Measurements from ENCODE around the gene GPD1L.

GPD1L gene

GRCh38 chr3:32157600-32158264 lies 51.3 kb downstream of the GPD1L start:
- Mint-ChIP-seq H3K27me3 (no peaks in the 10 kb centered on the region), H3K27ac (no peak overlapping the region)

DNA sequence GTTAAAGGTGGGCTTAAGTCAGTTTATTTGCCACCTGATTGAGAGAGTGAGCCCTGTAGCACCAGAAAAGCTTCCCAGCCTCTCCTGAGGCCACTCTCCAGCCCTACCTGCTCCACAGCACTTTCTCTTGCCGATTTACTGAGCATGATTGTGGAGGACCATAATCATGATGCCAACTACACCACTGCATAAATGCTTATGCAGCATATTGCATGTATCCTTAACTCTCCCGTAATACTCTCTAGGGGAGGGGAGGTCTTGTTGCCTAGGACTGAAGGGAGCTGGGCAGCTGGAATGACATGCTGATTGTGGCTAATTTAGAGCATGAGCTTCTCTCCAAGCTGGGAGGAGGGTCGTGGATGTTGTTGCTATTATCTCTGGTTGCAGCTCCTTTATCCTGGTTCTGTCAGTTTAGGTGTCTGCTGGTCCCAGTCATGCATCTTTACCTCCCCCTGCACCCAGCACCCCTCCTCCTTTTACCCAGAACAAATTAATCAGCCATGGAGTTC lies 54.3 kb downstream of the GPD1L start:
- Mint-ChIP-seq H3K4me1 (ENCODE audit: low read depth) (no peaks in the 10 kb centered on the region), H3K4me3 (no peak overlapping the region), H3K9me3 (no peaks in the 10 kb centered on the region), H3K27me3 (no peaks in the 10 kb centered on the region), H3K27ac (no peak overlapping the region), H3K36me3 (ENCODE audit: low read depth) (peaks cover 83% of the 10 kb centered on the region)
- intact Hi-C loops (cut with micrococcal nuclease): no loop called here

More at GRCh38 chr3:32157600-32158264, 51.3 kb downstream of the GPD1L start:
- H3K4me1 Mint-ChIP-seq (ENCODE audit: low read depth): no peaks in the 10 kb centered on the region
- H3K36me3 Mint-ChIP-seq (ENCODE audit: low read depth): peaks cover 75% of the 10 kb centered on the region
- no peaks in the 10 kb centered on the region for H3K9me3 Mint-ChIP-seq
- intact Hi-C loops (cut with micrococcal nuclease): no loop called here
- no peak overlapping the region for H3K4me3 Mint-ChIP-seq

DNA sequence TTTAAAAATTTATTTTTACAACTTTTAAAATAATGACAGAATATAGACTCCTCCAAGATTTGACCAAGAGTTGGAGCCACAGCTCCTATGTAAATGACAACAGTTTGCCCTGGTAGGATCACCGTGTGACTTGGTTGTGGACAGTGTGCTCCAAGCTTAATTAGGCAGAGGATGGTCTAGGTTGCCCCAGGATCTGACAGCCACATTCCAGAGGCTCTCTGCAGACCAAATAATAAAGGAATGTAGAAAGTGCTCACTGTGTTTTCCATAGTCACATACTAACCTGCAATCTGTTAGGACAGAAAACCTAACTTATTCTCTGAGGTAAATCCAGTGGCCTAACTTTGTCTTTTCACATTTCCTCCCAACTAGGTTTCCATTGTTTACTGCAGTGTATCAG lies 59.0 kb downstream of the GPD1L start:
- Mint-ChIP-seq H3K4me3 (no peak overlapping the region), H3K27ac (no peak overlapping the region), H3K27me3 (no peaks in the 10 kb centered on the region), H3K36me3 (ENCODE audit: low read depth) (peaks cover 98% of the 10 kb centered on the region), H3K4me1 (ENCODE audit: low read depth) (no peaks in the 10 kb centered on the region), H3K9me3 (peaks cover 9% of the 10 kb centered on the region)
- intact Hi-C loops (cut with micrococcal nuclease): no loop called here

GRCh38 chr3:32166654-32167053 lies 60.2 kb downstream of the GPD1L start:
- intact Hi-C loops (cut with micrococcal nuclease): no loop called here
- H3K36me3 Mint-ChIP-seq (ENCODE audit: low read depth): peaks cover 95% of the 10 kb centered on the region
- peaks cover 16% of the 10 kb centered on the region for H3K9me3 Mint-ChIP-seq
- no peaks in the 10 kb centered on the region for H3K4me1 Mint-ChIP-seq (ENCODE audit: low read depth)
- H3K27ac Mint-ChIP-seq: no peak overlapping the region
- H3K27me3 Mint-ChIP-seq: no peaks in the 10 kb centered on the region
- H3K4me3 Mint-ChIP-seq: no peak overlapping the region

DNA sequence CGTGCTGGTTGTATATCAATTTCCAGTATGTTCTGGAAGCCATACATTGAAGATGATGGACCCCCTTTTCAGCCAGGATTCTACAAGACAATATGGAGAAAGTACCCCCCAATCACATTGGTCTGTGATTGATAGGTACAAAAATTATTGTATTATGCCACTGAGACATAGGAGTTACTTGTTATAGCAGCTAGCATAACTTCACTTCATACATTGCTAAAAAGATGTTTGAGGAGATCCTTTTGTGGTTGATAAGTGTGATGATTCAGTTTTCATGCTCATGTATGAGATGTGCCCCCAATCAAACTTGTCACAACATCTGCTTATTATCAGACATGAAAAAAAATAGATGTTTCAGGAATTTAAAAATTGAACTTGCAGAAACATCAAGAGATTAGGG lies 66.0 kb downstream of the GPD1L start:
- Mint-ChIP-seq H3K4me3 (no peak overlapping the region), H3K27ac (no peak overlapping the region), H3K9me3 (peaks cover 18% of the 10 kb centered on the region), H3K27me3 (peaks cover 6% of the 10 kb centered on the region), H3K4me1 (ENCODE audit: low read depth) (peaks cover 8% of the 10 kb centered on the region), H3K36me3 (ENCODE audit: low read depth) (peaks cover 39% of the 10 kb centered on the region)
- intact Hi-C loops (cut with micrococcal nuclease): loop anchor here (10.0 kb wide), 1 partner anchor 302 kb away; no protein-coding TSS in a partner anchor

- no peak overlapping the region for H3K27ac Mint-ChIP-seq
- H3K36me3 Mint-ChIP-seq (ENCODE audit: low read depth): peaks cover 8% of the 10 kb centered on the region
- intact Hi-C loops (cut with micrococcal nuclease): loop anchor here (5.0 to 10.0 kb wide), 3 partner anchors 167 to 487 kb away; no protein-coding TSS in a partner anchor
- no peak overlapping the region for H3K4me3 Mint-ChIP-seq
- H3K4me1 Mint-ChIP-seq (ENCODE audit: low read depth): peaks cover 19% of the 10 kb centered on the region
- peaks cover 13% of the 10 kb centered on the region for H3K27me3 Mint-ChIP-seq
- H3K9me3 Mint-ChIP-seq: peaks cover 9% of the 10 kb centered on the region
Measured at GRCh38 chr3:32175607-32176197, 69.3 kb downstream of the GPD1L start.

- Mint-ChIP-seq H3K27ac (no peak overlapping the region), H3K36me3 (ENCODE audit: low read depth) (no peaks in the 10 kb centered on the region), H3K4me1 (ENCODE audit: low read depth) (peaks cover 19% of the 10 kb centered on the region), H3K27me3 (peaks cover 13% of the 10 kb centered on the region), H3K4me3 (no peak overlapping the region), H3K9me3 (no peaks in the 10 kb centered on the region)
- intact Hi-C loops (cut with micrococcal nuclease): loop anchor here (5.0 to 10.0 kb wide), 3 partner anchors 165 to 485 kb away; no protein-coding TSS in a partner anchor
Measured at GRCh38 chr3:32176989-32177701, 70.7 kb downstream of the GPD1L start.

DNA sequence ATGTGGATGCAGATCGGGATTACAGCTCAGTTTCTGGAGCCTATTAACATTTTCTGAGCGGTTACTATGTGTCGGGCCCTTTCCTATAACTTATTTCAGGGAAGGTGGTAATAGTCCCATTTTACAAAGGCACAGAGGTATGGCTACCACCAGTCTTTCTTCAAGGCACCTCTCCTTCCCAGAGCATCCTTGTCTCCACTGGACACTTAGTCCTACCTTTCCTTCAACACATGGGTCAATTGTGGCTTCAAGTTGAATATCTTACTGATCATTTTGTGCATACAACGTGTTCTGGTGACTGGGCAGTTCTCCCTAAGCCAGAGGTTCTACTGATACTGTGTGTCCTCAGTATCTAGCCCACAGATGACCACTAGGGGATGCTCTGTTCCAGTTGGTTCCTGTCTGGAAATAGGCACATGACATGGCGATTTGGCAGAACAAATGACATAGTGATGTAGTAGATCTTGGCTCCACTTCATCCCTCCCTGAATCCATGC lies 71.3 kb downstream of the GPD1L start:
- no peaks in the 10 kb centered on the region for H3K9me3 Mint-ChIP-seq
- no peak overlapping the region for H3K27ac Mint-ChIP-seq
- H3K27me3 Mint-ChIP-seq: peaks cover 13% of the 10 kb centered on the region
- peaks cover 19% of the 10 kb centered on the region for H3K4me1 Mint-ChIP-seq (ENCODE audit: low read depth)
- intact Hi-C loops (cut with micrococcal nuclease): loop anchor here (5.0 to 10.0 kb wide), 3 partner anchors 165 to 485 kb away; no protein-coding TSS in a partner anchor
- no peaks in the 10 kb centered on the region for H3K36me3 Mint-ChIP-seq (ENCODE audit: low read depth)
- H3K4me3 Mint-ChIP-seq: no peak overlapping the region

DNA sequence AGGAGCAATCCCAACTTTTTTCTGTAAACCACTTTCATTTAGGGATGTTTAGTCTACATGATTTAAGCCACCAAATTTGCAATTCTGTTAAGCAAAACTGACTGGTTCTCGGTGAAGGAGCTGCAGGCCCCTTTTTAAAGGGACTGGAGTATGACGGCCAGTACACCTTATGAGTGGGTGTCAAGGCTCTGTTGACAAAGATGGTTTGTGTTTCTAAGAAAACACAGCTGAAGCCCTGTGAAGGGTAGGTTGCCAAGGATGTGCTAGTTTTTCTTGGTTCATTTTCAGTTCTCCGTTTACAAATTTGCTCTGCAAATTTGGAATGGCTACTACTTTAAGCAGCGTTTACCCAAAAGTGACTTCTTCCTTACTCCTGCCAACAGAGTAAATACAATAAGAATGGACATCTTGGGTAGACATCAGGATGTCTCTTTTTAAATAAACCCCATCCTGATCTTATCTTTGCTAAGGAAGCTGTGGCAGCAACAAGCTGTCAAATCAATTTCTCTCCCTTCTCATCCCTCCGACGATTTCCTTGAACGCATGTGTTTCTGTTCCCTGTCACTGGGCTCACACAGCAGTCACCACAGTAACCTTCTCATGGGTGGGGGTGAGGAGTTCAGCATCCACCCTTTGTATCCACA lies 73.8 kb downstream of the GPD1L start:
- intact Hi-C loops (cut with micrococcal nuclease): no loop called here
- no peaks in the 10 kb centered on the region for H3K36me3 Mint-ChIP-seq (ENCODE audit: low read depth)

DNA sequence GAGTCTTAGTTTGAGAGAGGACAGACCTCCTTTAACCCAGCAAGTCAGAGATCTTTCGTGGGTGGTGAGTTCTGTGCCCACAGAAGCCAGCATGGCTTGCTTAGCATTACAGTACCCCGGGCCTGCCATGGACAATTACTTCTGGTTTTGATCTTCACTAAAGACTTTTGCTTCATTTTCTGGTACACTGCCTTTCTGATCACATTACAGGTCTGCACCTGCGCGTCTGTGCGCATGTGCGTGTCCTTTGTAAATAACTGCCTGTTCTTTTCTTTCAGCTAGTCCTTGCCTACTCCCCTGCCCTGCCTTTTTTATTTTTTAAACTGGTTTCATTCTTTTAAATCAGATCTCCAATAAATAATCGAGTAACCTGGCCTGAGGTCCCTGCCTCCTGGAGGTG lies 74.9 kb downstream of the GPD1L start:
- H3K4me3 Mint-ChIP-seq: no peak overlapping the region
- peaks cover 12% of the 10 kb centered on the region for H3K27me3 Mint-ChIP-seq
- H3K9me3 Mint-ChIP-seq: no peaks in the 10 kb centered on the region
- H3K36me3 Mint-ChIP-seq (ENCODE audit: low read depth): no peaks in the 10 kb centered on the region
- intact Hi-C loops (cut with micrococcal nuclease): no loop called here
- no peak overlapping the region for H3K27ac Mint-ChIP-seq
- peaks cover 19% of the 10 kb centered on the region for H3K4me1 Mint-ChIP-seq (ENCODE audit: low read depth)

More for the DNA sequence above, 73.8 kb downstream of the GPD1L start:
- no peaks in the 10 kb centered on the region for H3K9me3 Mint-ChIP-seq
- H3K27me3 Mint-ChIP-seq: peaks cover 13% of the 10 kb centered on the region
- H3K4me1 Mint-ChIP-seq (ENCODE audit: low read depth): peaks cover 19% of the 10 kb centered on the region
- no peak overlapping the region for H3K27ac Mint-ChIP-seq
- no peak overlapping the region for H3K4me3 Mint-ChIP-seq

GRCh38 chr3:32181796-32182195 lies 75.4 kb downstream of the GPD1L start:
- intact Hi-C loops (cut with micrococcal nuclease): no loop called here
- peaks cover 11% of the 10 kb centered on the region for H3K27me3 Mint-ChIP-seq
- H3K4me3 Mint-ChIP-seq: no peak overlapping the region
- H3K9me3 Mint-ChIP-seq: no peaks in the 10 kb centered on the region
- H3K4me1 Mint-ChIP-seq (ENCODE audit: low read depth): peaks cover 17% of the 10 kb centered on the region
- no peak overlapping the region for H3K27ac Mint-ChIP-seq
- no peaks in the 10 kb centered on the region for H3K36me3 Mint-ChIP-seq (ENCODE audit: low read depth)

- Mint-ChIP-seq H3K27ac (no peak overlapping the region), H3K4me3 (no peak overlapping the region), H3K4me1 (ENCODE audit: low read depth) (peaks cover 5% of the 10 kb centered on the region), H3K9me3 (no peaks in the 10 kb centered on the region), H3K36me3 (ENCODE audit: low read depth) (no peaks in the 10 kb centered on the region), H3K27me3 (peaks cover 5% of the 10 kb centered on the region)
- intact Hi-C loops (cut with micrococcal nuclease): no loop called here
Measured at GRCh38 chr3:32184187-32184730, 77.8 kb downstream of the GPD1L start.

- H3K9me3 Mint-ChIP-seq: no peaks in the 10 kb centered on the region
- H3K36me3 Mint-ChIP-seq (ENCODE audit: low read depth): no peaks in the 10 kb centered on the region
- H3K27me3 Mint-ChIP-seq: peaks cover 2% of the 10 kb centered on the region
- no peak overlapping the region for H3K27ac Mint-ChIP-seq
- intact Hi-C loops (cut with micrococcal nuclease): no loop called here
- H3K4me1 Mint-ChIP-seq (ENCODE audit: low read depth): no peaks in the 10 kb centered on the region
- no peak overlapping the region for H3K4me3 Mint-ChIP-seq
Measured at GRCh38 chr3:32186097-32186496, 79.7 kb downstream of the GPD1L start.
